MG63 (cell line): ENCODE data around the gene REELD1. TPM values are rescaled to one million over a fixed set of nuclear protein-coding genes. Genes with fewer than 3 reads are reported as not detected.

Experiments
- DNase-seq: peaks from one replicate; pipeline ENCODE4 v3.0.0-alpha.2; 2020
- H3K27me3 ChIP-seq: fragments of 250-450 bp; sonication (Bioruptor Pico); 2 replicates; pipeline ENCODE4 v1.5.1; 2020; ENCODE audit warnings: mild to moderate bottlenecking, moderate library complexity
- H3K36me3 ChIP-seq: fragments of 250-450 bp; sonication (Bioruptor Pico); 2 replicates; pipeline ENCODE4 v1.5.1; 2020; ENCODE audit warnings: mild to moderate bottlenecking, moderate library complexity
- H3K4me3 ChIP-seq: fragments of 250-450 bp; sonication (Bioruptor Pico); 2 replicates; pipeline ENCODE4 v1.5.1; 2020; ENCODE audit warnings: mild to moderate bottlenecking, moderate library complexity
- H3K9me3 ChIP-seq: fragments of 250-450 bp; sonication (Bioruptor Pico); 2 replicates; pipeline ENCODE4 v1.5.1; 2020; ENCODE audit warnings: mild to moderate bottlenecking, moderate library complexity
- total RNA-seq: library from RNA; depleted of rRNA; stranded (reverse); fragments of >200 nt; shearing (Covaris generic); gene quantifications from 2 replicates; pipeline ENCODE4 v1.2.3, GENCODE V29; 2014; ENCODE audit warnings: low replicate concordance; rRNA removed

REELD1 gene
- total RNA-seq, result 0.56 TPM in 1 of 2 replicates, not detected in the other

DNA sequence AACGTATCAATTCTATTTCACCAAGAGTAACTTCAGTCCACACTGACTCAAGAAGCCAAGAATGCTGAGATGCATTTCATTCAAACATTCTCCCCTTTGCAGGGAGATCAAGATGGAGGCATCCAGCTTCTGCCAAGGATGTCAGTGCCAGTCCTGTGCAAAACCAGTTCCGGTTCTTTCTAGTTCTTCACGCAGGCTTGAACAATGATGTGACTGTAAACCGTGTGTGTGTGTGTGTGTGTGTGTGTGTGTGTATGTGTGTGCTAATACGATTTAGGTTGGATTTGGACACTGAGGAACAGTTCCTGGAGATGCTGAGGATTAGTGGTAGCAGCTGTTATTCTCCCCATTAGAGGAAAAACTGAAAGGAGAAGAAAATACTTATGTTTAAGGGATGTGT, at the start of gene REELD1:
TSS of gene REELD1 (plus strand) at position 301 of the 400 bp plus-strand sequence. CDS start 2,415 bp downstream, outside the sequence.
- no peaks in the 10 kb centered on the region for H3K27me3 ChIP-seq
- no peaks in the 10 kb centered on the region for H3K9me3 ChIP-seq
- H3K36me3 ChIP-seq, result no peaks in the 10 kb centered on the region
- no peak within 1 kb of the TSS for H3K4me3 ChIP-seq
- DNase-seq, result no peak

DNA sequence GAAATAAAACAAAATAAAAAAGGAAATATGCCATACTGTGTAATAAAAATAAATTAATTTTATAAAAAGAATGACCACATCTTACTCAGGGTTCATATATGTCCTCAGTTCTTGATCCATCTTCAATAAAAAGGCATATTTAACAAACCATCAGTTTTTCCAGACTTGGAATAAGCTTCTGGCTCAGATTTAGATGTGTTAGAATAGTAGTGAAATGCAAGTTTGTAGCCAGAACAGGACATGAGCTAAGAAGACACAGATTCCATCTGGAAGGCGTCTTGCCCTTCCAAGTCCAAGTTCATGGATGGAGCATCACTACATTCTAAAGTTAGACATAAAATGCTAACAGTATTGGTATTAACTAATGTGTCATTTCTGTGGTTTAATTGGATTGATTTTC, 49.1 kb upstream of the REELD1 start:
- H3K9me3 ChIP-seq, result no peaks in the 10 kb centered on the region

GRCh38 chr4:146165840-146166239, 48.5 kb upstream of the REELD1 start:
- Histone ChIP-seq H3K36me3 (no peaks in the 10 kb centered on the region), H3K4me3 (no peak overlapping the region)
- peak; percentile 3 for DNase-seq

More for the DNA sequence above, 49.1 kb upstream of the REELD1 start:
- H3K4me3 ChIP-seq, result no peak overlapping the region
- H3K36me3 ChIP-seq, result no peaks in the 10 kb centered on the region
- no peaks in the 10 kb centered on the region for H3K27me3 ChIP-seq
- DNase-seq, result no peak

DNA sequence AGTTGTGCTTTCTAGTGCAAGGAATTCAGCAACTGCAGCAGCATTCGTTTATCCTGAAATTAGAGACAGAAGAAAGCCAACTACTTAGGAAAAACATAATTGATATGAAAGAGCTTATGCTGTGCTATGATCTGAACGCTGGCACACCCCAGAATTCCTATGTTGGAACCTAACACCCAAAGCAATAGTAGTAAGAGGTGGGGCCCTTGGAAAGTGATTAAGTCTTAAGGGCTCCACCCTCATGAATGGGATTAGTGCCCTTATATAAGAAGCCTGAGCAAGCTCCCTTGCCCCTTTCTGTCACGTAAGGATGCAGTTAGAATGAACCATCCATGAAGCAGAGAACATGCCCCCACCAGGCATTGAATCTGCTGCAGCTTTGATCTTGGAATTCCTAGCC, 44.2 kb upstream of the REELD1 start:
- no peaks in the 10 kb centered on the region for H3K36me3 ChIP-seq
- no peak for DNase-seq
- no peaks in the 10 kb centered on the region for H3K27me3 ChIP-seq
- no peaks in the 10 kb centered on the region for H3K9me3 ChIP-seq
- no peak overlapping the region for H3K4me3 ChIP-seq

More at GRCh38 chr4:146165840-146166239, 48.5 kb upstream of the REELD1 start:
- H3K9me3 ChIP-seq, result no peaks in the 10 kb centered on the region
- no peaks in the 10 kb centered on the region for H3K27me3 ChIP-seq

DNA sequence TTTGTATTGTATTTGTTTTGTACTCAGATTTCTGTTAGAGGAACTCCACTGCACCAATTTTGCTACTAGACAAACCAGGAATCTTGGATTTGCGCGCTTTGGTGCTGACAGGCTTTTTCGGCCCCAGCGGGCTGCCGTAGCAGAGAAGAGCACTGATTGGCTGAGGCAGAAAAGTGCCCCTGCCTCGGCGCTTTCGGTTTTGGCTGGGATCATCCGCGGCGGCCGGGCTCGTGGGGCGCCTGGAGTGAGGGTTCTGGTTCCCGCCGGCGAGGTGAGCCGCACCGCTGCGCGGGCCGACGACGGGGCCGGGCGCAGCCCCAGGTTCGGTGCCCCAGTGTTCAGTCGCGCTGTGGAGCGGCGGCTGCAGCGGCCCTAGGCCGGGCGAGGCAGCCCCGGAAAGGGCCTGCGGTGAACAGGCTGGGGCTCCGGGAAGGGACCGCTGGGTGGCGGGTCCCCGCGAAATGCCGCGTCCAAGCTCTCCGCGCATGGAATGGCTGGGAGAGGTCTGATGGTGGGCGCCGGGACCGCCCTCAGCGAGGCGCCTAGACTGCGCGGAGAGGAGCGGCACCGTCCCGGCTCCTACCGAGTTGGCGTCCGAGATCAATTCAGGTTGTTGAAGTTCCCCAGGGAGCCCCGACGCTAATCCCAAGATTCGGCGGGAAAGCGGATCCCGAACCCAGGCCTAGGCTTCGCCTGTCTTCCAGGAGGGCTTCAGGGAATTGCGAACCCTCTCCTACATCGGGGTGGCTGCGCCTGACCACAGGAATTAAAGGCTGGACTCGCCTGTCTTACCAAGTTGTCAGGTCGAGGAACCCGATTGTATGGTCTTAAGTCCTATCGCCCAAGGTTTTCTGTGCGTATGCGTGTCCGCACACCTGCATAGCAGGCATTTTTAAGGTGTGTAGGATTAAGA, 38.5 kb upstream of the REELD1 start, which contains the start of gene LSM6:
TSS of gene LSM6 (plus strand) at position 178 of the 913 bp plus-strand sequence. CDS start 7,204 bp downstream, outside the sequence.
- Histone ChIP-seq H3K4me3 (peak within 1 kb of the TSS; percentile 80), H3K36me3 (no peaks in the 10 kb centered on the region; the same call in 1 of the 2 replicates), H3K9me3 (no peaks in the 10 kb centered on the region), H3K27me3 (no peaks in the 10 kb centered on the region)
- DNase-seq, result peak; percentile 84

DNA sequence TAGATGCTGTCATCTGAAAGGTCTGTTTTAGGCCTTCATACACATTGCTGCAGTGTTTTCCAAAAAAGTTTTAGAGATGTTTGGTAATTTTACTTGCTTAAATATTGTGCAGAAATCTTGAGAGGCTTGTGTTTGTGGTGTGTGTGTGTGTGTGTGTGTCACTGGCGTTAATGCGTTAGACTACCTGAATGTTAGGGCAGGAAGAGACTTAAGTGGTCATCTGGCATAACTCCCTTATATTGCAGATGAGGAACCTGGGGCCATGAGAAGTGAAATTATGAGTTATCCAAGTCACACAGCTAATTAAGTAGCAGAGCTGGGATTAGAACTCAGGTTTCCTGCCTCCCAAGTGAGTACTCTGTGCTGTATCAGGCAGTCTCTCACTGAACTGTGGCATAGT, 37.4 kb upstream of the REELD1 start:
- no peaks in the 10 kb centered on the region for H3K27me3 ChIP-seq
- peak overlapping the region; percentile 80 for H3K4me3 ChIP-seq
- DNase-seq, result no peak
- H3K9me3 ChIP-seq, result no peaks in the 10 kb centered on the region
- H3K36me3 ChIP-seq, result no peaks in the 10 kb centered on the region; the same call in 1 of the 2 replicates

DNA sequence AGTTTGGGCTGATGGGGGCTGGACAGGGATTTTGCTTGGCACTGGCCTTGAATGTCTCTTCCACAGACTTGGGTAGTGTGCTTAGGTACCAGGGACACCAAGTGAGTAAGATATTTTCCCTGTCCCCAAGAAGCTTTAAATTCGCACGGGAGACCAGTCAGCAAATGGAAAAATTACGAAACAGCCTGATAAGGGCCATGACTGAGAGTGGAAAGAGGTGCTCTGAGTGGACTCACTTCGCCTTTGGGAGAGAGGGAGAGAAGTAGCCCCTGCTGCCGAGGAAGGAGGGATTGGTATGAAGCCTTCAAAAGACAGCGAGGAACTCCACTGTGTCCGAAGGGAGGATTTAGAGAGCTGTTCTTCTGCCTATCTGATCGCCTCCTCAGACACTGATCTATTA, 36.2 kb upstream of the REELD1 start:
- Histone ChIP-seq H3K27me3 (no peaks in the 10 kb centered on the region), H3K9me3 (no peaks in the 10 kb centered on the region), H3K4me3 (no peak overlapping the region), H3K36me3 (no peaks in the 10 kb centered on the region; the same call in 1 of the 2 replicates)
- DNase-seq, result no peak

- Histone ChIP-seq H3K9me3 (no peaks in the 10 kb centered on the region), H3K4me3 (no peak overlapping the region), H3K27me3 (no peaks in the 10 kb centered on the region), H3K36me3 (no peaks in the 10 kb centered on the region; the same call in 1 of the 2 replicates)
- DNase-seq, result no peak
Measured at GRCh38 chr4:146179784-146180370, 34.5 kb upstream of the REELD1 start.

DNA sequence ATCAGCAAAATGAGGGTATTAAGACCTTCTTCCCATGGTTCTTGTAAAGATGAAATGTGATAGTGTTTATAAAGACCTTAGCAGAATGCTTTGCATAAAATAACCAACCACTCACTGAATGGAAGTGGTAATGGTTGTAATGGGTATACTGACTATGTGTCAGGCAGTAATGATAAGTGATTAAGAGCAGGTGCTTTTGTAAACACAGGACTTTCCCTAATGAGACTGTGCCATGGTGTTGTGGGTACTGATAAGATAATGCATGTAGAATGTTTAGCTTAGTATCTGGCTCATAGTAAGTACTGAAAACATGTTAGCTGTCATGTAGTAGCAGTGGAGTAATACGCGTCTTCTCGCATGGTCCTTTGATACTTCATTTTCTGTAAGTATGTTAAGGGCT, 31.9 kb upstream of the REELD1 start:
- Histone ChIP-seq H3K36me3 (peaks cover 3% of the 10 kb centered on the region; the same call in 1 of the 2 replicates), H3K4me3 (no peak overlapping the region), H3K27me3 (no peaks in the 10 kb centered on the region), H3K9me3 (no peaks in the 10 kb centered on the region)
- no peak for DNase-seq

GRCh38 chr4:146183209-146183608, 31.1 kb upstream of the REELD1 start:
- Histone ChIP-seq H3K36me3 (peaks cover 3% of the 10 kb centered on the region; the same call in 1 of the 2 replicates), H3K9me3 (no peaks in the 10 kb centered on the region), H3K27me3 (no peaks in the 10 kb centered on the region), H3K4me3 (no peak overlapping the region)
- no peak for DNase-seq

- DNase-seq, result no peak
- H3K9me3 ChIP-seq, result no peaks in the 10 kb centered on the region
- peaks cover 3% of the 10 kb centered on the region; the same call in 1 of the 2 replicates for H3K36me3 ChIP-seq
- H3K27me3 ChIP-seq, result no peaks in the 10 kb centered on the region
- no peak overlapping the region for H3K4me3 ChIP-seq
Measured at GRCh38 chr4:146186041-146186440, 28.3 kb upstream of the REELD1 start.

DNA sequence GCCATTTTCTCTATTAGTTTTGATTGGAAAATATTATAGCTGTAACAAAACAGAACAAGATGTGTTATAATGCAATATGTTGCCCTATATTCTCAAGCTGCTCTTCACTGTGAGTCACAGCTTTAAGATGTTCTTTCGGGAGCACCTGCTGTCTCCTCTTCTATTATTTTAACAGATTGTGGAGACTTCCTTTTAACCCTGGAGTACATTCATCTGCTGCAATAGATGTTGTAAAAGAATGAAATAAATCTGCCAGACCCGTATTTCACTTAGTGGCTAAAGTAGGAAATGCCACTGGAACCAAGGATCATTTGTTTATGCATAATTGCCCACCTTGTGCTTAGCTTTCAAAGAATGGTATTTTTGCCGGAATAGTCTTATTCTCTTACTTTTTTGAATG, 27.7 kb upstream of the REELD1 start:
- no peak for DNase-seq
- Histone ChIP-seq H3K27me3 (no peaks in the 10 kb centered on the region), H3K9me3 (no peaks in the 10 kb centered on the region), H3K4me3 (no peak overlapping the region), H3K36me3 (peaks cover 3% of the 10 kb centered on the region; the same call in 1 of the 2 replicates)

DNA sequence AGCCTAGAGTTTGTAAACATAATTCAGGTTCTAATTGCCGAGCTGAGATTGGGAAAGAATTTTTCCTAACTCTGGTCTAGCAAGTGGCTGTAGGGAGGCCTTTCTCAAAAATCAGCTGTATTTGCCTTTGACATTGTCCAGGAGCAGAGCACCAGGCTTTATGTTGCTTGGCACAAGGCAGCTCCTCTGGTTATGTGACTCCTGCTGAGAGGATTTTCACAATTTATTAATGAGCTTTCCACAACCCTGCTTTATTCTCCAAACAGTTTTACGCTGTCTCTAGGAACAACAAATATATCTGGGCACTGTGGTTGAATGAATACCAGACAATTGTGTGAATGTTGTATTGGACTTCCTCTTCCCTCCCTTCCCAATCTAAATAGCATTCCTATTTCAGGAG, 23.9 kb upstream of the REELD1 start:
- Histone ChIP-seq H3K27me3 (no peaks in the 10 kb centered on the region), H3K9me3 (no peaks in the 10 kb centered on the region), H3K4me3 (no peak overlapping the region), H3K36me3 (no peaks in the 10 kb centered on the region; the same call in 1 of the 2 replicates)
- DNase-seq, result no peak

DNA sequence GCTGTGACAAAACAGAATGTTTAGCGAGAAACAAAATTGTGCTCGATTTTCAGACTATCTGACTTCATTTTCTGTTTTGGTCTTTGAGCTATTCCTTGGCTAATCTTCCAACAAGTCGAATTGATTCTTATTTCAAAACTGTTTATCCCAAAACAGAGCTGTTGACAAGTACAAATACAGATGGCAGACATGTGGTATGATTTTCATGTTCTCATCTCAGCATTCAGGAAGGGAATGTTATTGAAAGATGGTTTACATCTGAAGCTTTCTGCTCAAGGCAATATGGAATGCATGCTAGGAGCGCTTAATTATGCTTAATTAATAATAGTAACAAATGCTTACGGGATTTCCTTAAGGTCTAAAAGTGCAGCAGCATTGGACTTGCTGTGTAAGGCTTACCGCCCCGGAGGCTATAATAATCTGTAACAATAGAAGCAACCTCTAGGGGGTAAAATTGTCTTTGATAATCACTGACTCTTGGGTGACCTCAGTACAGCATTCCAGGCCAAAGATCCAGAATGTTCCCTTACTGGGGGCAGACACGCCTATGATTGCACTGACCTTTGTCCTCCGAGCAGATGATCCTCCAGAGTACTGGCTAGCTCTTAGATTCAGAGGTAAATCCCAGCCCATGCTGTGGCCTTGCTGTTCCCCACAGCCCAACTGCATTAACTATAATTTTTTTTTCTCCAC, 22.4 kb upstream of the REELD1 start:
- DNase-seq, result no peak

GRCh38 chr4:146193628-146194027, 20.7 kb upstream of the REELD1 start:
- Histone ChIP-seq H3K9me3 (no peaks in the 10 kb centered on the region), H3K27me3 (no peaks in the 10 kb centered on the region)
- DNase-seq, result no peak

More for the DNA sequence above, 22.4 kb upstream of the REELD1 start:
- H3K4me3 ChIP-seq, result no peak overlapping the region
- no peaks in the 10 kb centered on the region for H3K27me3 ChIP-seq
- H3K36me3 ChIP-seq, result no peaks in the 10 kb centered on the region; the same call in 1 of the 2 replicates
- H3K9me3 ChIP-seq, result no peaks in the 10 kb centered on the region

DNA sequence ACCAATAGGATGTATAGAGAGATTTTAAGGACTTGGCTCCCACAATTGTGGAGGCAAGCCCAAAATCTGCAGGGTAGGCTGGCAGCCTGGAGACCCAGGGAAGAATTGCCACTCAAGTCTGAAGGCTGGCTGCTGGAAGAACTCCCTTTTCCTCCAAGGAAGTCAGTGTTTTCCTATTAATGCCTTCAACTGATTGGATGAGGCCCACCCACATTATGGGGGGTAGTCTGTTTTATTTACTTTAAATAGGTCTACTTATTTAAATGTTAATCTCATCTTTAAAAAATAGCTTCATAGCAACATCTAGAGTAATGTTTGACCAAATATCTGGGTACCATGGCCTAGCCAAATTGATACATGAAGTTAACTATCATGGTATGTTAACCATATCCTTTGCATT, 20.1 kb upstream of the REELD1 start:
- Histone ChIP-seq H3K4me3 (no peak overlapping the region), H3K9me3 (no peaks in the 10 kb centered on the region), H3K27me3 (no peaks in the 10 kb centered on the region), H3K36me3 (no peaks in the 10 kb centered on the region; the same call in 1 of the 2 replicates)
- no peak for DNase-seq

More at GRCh38 chr4:146193628-146194027, 20.7 kb upstream of the REELD1 start:
- no peaks in the 10 kb centered on the region; the same call in 1 of the 2 replicates for H3K36me3 ChIP-seq
- H3K4me3 ChIP-seq, result no peak overlapping the region
